ENCODE measurements around the gene POM121L2. TPM values are rescaled to one million over a fixed set of nuclear protein-coding genes. Genes with fewer than 3 reads are reported as not detected.
"Not testable (repeated sequence)": the region's sequence is repeated elsewhere in the genome, so short reads cannot be mapped to it uniquely, and the experiment has no call there.

The POM121L2 gene
- total RNA-seq, 1 experiment from 2014 or later, result not detected

DNA sequence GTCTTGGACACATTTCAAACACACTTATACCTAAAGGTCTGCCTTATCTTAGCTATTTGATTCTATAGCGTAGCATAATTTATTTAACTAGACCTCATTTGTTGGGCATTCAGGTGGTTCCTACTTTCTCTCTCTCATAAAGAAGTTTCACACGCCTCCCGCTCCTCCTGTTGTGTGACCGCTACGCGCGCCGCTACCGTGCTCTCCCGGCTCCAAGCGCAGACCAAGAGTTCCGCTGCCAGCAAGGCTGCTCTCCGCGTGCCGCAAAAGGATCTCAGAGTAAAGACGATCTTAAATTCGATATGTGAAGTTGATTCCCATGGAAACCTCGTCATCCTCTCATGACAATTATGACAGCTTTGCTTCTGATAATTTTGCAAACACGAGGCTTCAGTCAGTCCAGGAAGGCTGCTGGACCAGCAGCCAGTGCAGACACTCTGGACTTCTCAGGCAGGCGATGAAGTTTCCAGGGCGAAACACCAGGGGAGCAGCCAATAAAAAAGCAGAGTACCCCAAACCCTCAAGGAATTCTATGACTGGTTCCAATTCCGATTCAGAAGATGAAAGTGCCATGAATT is 44.1 kb downstream of the POM121L2 start:
- no peaks in the 10 kb centered on the region for H3K36me3 Mint-ChIP-seq (ENCODE audit: insufficient read depth, unreplicated experiment)
- Histone ChIP-seq H3K9me3 (no peaks in the 10 kb centered on the region), H3K36me3 (ENCODE audit: control insufficient read depth, insufficient read depth, low read length) (no peaks in the 10 kb centered on the region), H3K27me3 (replicated peaks; ENCODE audit: control insufficient read depth, insufficient read depth, low read length) (no peaks in the 10 kb centered on the region), H3K4me1 (no peaks in the 10 kb centered on the region), H3K4me3 (ENCODE audit: low read depth, low read length) (no peak overlapping the region)
- no peaks in the 10 kb centered on the region for H3K27me3 Mint-ChIP-seq (ENCODE audit: insufficient read depth, unreplicated experiment)
- no peak for TF ChIP-seq CTCF (IDR thresholded peaks at IDR 0.05; ENCODE audit: insufficient read depth in 1 of 2, low read depth in 1 of 2, low read length in 1 of 2, severe bottlenecking in 1 of 2, unreplicated experiment in 1 of 2)
- DNase-seq, result no peak
- no peaks in the 10 kb centered on the region for H3K9me3 Mint-ChIP-seq (ENCODE audit: unreplicated experiment)
- ChIA-PET POLR2A (no interaction called here), CTCF (no interaction called here)
- intact Hi-C loops (cut with micrococcal nuclease; ENCODE audit: unreplicated experiment), result no loop called here
- BruUV-seq (replicated peaks), result no TSS peak
- no peaks in the 10 kb centered on the region for H3K4me1 Mint-ChIP-seq (ENCODE audit: low read depth, unreplicated experiment)
- no peak overlapping the region for H3K4me3 Mint-ChIP-seq (ENCODE audit: unreplicated experiment)
- no peak overlapping the region for H3K27ac Mint-ChIP-seq (ENCODE audit: unreplicated experiment)

DNA sequence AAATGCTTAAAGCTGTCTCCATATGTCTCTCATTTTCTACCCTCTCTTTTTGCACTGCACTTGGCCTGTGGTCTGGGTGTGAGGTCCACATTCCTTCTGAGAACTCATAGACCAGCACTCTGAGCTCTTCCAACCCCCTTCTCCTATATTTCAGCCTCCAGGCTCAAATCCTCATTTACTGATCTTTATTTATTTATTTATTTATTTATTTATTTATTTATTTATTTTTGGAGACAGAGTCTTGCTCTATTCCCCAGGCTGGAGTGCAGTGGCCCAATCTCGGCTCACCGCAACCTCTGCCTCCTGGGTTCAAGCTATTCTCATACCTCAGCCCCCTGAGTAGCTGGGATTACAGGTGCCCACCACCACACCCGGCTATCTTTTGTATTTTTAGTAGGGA is 45.1 kb downstream of the POM121L2 start:
- H3K27me3 ChIP-seq (replicated peaks; ENCODE audit: control insufficient read depth, insufficient read depth, low read length); H3K27ac Mint-ChIP-seq (ENCODE audit: unreplicated experiment); H3K9me3 Mint-ChIP-seq (ENCODE audit: unreplicated experiment); intact Hi-C loops (cut with micrococcal nuclease; ENCODE audit: unreplicated experiment); POLR2A ChIA-PET; H3K36me3 ChIP-seq (ENCODE audit: control insufficient read depth, insufficient read depth, low read length); H3K4me1 Mint-ChIP-seq (ENCODE audit: low read depth, unreplicated experiment); BruUV-seq (replicated peaks); H3K4me3 Mint-ChIP-seq (ENCODE audit: unreplicated experiment); H3K36me3 Mint-ChIP-seq (ENCODE audit: insufficient read depth, unreplicated experiment); H3K27me3 Mint-ChIP-seq (ENCODE audit: insufficient read depth, unreplicated experiment); H3K4me3 ChIP-seq (ENCODE audit: low read depth, low read length); H3K9me3 ChIP-seq; CTCF ChIA-PET; DNase-seq; H3K4me1 ChIP-seq: not testable (repeated sequence)

GRCh38 chr6:27263886-27264285 is 48.2 kb downstream of the POM121L2 start:
- ChIA-PET POLR2A (no interaction called here), CTCF (no interaction called here)
- no peaks in the 10 kb centered on the region for H3K36me3 Mint-ChIP-seq (ENCODE audit: insufficient read depth, unreplicated experiment)
- no peak overlapping the region for H3K4me3 Mint-ChIP-seq (ENCODE audit: unreplicated experiment)
- no peak overlapping the region for H3K4me3 ChIP-seq (ENCODE audit: low read depth, low read length)
- no peak for DNase-seq
- BruUV-seq (replicated peaks), result no TSS peak
- no peaks in the 10 kb centered on the region for H3K36me3 ChIP-seq (ENCODE audit: control insufficient read depth, insufficient read depth, low read length)
- H3K27me3 Mint-ChIP-seq (ENCODE audit: insufficient read depth, unreplicated experiment), result no peaks in the 10 kb centered on the region
- no peaks in the 10 kb centered on the region for H3K4me1 ChIP-seq
- no peaks in the 10 kb centered on the region for H3K9me3 ChIP-seq
- no peaks in the 10 kb centered on the region for H3K27me3 ChIP-seq (replicated peaks; ENCODE audit: control insufficient read depth, insufficient read depth, low read length)
- intact Hi-C loops (cut with micrococcal nuclease; ENCODE audit: unreplicated experiment), result no loop called here
- no peak for TF ChIP-seq CTCF (IDR thresholded peaks at IDR 0.05; ENCODE audit: insufficient read depth in 1 of 2, low read depth in 1 of 2, low read length in 1 of 2, severe bottlenecking in 1 of 2, unreplicated experiment in 1 of 2)
- H3K9me3 Mint-ChIP-seq (ENCODE audit: unreplicated experiment), result no peaks in the 10 kb centered on the region
- no peak overlapping the region for H3K27ac Mint-ChIP-seq (ENCODE audit: unreplicated experiment)
- H3K4me1 Mint-ChIP-seq (ENCODE audit: low read depth, unreplicated experiment), result no peaks in the 10 kb centered on the region
